Measurements from ENCODE around the gene PIM3.

DNA sequence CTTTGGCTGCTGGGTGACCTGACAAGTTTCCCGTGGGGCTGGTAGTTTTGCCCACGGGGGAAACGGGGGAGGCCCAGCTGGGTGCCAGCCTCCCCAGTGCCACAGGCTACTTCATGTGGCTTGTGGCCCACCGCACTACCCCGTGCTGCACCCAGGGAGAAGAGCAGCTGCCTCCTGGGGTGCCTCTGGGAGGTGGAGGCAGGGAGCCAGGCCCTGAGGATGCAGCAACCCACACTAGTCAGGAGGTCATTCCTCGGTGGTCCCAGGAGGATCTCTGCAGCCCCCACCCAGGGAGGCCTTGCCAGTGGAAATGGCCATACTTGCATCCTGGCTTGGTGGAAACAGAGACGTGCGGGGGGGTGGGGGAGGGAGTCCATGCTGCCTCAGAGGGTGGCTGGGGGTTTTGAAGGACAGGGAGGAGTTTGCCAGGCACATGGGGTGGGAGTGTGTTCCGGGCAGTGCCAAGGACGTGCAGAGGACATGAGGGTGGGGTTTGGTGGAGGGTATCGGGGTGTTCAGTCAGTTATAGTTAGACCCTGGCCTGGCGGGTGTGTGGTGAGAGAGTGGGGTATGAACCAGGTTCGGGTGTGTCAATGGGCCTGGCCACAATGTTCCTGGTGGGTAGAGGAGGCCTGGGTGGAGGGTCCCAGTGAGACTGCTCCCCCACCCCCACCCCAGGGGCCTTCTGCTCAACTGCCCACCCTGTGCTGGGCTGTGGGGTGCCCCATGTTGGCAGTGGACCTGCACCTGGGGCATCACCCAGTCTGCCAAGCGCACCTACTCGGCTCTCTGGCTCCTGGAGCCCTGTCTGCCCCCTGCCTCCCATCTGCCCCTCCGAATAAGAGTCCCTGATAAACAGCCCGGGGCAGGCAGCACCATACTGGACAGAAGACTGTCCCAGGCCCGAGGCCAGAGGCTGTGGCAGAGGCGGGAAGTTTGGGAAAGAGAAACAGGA, 3.8 kb downstream of the PIM3 start:
- TF ChIP-seq, protein P1, sequence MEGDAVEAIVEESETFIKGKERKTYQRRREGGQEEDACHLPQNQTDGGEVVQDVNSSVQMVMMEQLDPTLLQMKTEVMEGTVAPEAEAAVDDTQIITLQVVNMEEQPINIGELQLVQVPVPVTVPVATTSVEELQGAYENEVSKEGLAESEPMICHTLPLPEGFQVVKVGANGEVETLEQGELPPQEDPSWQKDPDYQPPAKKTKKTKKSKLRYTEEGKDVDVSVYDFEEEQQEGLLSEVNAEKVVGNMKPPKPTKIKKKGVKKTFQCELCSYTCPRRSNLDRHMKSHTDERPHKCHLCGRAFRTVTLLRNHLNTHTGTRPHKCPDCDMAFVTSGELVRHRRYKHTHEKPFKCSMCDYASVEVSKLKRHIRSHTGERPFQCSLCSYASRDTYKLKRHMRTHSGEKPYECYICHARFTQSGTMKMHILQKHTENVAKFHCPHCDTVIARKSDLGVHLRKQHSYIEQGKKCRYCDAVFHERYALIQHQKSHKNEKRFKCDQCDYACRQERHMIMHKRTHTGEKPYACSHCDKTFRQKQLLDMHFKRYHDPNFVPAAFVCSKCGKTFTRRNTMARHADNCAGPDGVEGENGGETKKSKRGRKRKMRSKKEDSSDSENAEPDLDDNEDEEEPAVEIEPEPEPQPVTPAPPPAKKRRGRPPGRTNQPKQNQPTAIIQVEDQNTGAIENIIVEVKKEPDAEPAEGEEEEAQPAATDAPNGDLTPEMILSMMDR (IDR thresholded peaks at IDR 0.05): no peak
- no peak for TF ChIP-seq POLR2A (IDR thresholded peaks at IDR 0.05)
- no peak for TF ChIP-seq POLR2AphosphoS5 (IDR thresholded peaks at IDR 0.05; ENCODE audit: insufficient read depth in 1 of 2, low read depth in 1 of 2)
